NCI-H446 (cell line): ENCODE results near the gene ICA1.
"Not testable (repeated sequence)": the region's sequence is repeated elsewhere in the genome, so short reads cannot be mapped to it uniquely, and the experiment has no call there.

Experiments
- DNase-seq, 2 experiments: peaks; one replicate each; lab custom pipeline; 2025; lab: John Stamatoyannopoulos, UW

Gene ICA1

DNA sequence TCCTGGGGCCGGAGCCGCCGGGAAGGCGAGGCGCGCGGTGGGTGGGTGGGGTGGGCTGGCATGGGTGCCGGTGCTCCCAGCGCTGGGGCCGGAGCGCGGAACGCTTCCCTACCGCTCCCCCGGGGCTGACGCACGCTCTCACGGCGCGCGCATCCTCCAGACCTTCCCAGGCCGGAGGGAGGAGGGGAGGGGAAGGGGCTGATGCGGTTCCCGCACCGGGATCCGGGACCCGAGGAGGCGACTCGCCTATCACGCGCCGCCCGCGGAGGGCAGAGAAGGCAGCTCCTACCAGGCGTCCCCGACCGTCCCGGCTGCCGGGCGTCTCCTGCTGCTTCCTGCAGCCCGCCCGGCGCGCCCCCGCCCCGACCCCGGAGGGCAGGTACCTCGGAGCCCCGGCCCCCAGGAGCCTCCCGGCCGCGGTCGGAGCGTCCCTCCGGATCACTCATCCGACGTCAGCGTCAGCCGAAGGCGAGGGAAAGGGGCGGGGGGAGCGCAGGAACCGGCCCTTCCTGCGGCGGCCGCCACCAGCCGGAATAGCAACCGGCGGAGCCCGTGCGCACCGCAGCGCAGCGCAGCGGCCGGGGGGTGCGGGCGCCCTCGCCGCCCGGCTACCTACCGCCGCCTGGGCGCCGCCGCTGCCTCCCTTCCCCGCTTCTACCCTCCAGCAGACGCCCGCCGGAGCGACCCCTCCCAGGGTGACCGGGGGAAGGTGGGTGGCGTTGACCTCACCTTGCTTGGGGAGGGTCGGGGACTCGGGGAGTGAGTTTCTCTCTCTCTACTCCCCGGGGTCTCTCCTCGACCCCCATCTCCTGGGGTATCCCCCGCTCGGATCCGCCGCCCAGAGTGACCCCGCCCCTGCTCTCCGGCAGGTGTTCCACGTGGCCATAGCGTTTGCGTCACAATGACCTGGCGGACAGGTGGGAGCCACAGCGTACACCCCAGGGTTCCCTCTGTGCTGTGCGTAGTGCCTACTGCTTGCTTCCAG, at the start of gene ICA1:
TSS of gene ICA1 (minus strand) at position 457 of the 985 bp plus-strand sequence. CDS start 26,241 bp downstream, outside the sequence.
- peak in 1 of 2 experiments; percentile 57 for DNase-seq

DNA sequence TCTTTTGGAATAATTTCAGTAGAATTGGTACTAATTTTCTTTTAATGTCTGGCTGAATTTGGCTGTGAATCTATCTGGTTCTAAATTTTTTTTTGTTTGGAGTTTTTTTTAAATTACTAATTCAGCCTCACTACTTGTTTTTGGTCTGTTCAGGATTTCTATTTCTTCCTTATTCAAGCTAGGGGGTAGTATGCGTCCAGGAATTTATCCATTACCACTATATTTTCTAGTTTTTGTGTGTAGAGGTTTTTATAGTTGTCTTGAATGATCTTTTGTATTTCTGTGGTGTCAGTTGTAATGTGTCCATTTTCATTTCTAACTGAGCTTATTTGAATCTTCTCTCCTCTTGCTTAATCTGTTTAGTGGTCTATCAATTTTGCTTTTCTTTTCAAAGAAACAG, 48.9 kb upstream of the ICA1 start:
- DNase-seq, result no peak

DNA sequence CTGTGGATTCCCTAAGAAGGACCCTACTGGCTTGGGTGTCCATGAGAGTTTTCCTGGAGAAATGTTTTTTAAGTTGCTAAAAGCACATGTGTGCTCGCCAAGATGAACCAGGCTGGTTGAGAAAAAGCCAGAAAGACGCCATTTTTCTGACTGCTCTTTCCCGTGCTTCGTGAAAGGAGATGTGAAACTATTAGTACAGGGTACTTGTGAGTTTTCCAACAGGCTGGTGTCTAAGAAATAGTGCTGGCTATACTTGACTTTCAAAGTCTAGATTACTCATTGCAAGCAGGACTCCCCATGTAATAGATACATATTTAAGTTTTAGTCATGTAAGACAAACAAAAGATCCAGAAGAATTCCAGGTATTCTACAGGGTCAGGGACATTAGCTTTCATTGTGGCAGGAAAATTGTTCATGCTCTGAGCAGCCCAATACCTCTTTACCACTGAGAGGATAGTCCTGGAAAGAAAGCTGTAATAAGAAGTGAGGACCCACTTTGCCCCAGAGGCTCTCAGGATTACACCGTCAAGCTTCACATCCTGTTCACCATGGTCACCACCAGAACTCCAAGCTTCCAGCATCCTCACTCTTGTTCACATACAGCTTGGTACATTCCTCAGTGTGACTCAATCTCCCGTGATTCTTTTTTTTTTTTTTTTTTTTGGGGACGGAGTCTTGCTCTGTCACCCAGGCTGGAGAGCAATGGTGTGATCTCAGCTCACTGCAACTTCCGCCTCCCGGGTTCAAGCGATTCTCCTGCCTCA, 43.8 kb upstream of the ICA1 start:
- no peak for DNase-seq

DNA sequence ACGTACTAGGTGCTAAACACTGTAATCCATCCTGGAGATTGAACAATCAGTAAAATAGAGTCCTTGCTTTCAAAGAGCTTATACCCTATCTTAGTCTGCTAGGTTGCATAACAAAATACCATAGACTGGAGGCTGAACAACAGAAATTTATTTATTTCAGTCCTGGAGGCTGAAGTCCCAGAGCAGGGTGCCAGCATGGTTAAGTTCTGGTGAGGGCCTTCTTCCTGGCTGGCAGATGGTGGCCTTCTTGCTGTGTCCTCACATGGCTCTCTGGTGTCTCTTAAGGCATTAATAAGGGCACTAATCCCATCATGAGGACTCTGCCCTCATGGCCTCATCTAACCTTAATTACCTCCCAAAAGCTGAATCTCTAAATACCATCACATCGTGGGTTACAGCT, 43.1 kb upstream of the ICA1 start:
- DNase-seq, result no peak

DNA sequence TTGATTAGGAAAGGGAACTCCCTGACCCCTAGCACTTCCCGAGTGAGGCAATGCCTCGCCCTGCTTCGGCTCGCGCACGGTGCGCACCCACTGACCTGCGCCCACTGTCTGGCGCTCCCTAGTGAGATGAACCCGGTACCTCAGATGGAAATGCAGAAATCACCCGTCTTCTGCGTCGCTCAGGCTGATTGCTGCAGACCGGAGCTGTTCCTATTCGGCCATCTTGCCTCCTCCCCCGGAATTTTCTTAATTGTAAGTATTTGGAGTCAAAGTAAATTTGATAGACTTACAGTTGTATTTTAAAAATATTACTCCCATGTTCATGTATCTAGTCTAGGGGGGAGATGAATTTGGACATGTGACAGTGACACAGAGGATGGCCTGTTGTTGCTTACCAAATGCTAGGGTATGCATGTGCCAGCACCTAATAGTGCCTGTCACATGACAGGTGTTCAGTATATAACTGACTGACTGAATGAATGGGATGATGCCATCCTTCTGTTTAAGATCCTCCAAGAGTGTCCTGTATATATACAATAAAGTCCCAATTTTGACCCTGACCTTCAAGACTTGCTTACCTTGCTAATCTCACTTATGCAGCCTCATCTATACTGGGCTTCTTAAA, 42.0 kb upstream of the ICA1 start:
- no peak for DNase-seq

DNA sequence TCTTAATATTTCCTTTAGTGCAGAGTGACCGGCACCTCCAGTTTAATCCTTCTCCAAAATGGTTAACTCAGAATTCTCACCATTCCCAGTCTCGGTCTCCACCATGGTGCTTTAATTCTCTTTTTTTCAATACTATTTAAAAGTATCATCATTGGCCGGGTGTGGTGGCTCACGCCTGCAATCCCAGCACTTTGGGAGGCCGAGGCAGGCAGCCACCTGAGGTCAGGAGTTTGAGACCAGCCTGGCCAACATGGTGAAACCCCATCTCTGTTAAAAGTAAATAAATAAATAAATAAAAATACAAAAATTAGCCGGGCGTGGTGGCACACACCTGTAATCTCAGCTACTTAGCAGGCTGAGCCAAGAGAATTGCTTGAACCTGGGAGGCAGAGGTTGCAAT, 35.1 kb upstream of the ICA1 start:
- DNase-seq, result not testable (repeated sequence)

DNA sequence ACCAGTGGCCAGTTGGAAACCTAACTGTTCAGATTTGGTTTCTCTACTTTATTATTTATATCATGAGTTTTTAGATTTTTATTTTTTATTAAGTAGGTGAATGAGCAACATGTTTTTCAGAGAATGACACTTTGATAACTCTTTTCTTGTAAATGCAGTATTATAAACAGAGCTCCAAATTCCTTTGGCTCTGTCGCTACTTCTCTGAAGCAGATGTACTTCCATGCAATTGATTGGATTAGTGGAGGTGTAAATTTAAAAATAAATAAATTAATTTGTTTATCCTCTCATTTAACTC, 34.3 kb upstream of the ICA1 start:
- DNase-seq, result no peak

DNA sequence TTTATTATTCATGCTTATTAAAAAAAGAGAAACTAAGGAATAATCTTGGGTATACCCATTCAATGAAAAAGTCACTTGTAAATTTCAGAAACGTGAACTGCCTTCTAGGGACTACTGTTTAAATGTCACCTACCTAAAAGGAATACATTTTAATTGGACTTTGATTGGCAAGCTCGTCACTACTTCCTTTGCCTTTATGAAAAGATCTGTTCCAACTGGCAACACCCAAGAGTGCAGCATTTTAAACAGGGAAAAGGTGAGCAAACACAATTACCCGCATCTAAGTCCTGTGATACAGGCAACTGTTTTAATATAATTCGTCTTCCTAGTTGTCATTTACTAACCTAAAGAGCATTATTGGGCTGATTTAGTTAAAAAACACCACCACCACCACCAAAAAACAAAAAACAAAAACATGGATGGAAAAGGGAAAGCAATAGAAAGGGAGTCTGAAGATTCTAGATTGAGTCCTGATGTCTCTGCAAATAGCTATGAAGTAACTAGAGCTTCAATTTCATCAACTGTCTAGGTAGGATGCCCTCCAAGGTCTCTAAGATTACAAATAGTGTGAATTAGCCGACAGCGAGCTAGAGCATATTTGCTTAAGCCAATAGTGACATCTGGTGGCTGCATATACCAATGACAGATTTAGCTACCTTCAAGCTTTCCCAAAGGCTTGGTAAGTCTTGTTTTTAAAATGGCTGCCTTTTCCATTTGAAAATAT, 33.8 kb upstream of the ICA1 start:
- peak; percentile 88 to 95 for DNase-seq

DNA sequence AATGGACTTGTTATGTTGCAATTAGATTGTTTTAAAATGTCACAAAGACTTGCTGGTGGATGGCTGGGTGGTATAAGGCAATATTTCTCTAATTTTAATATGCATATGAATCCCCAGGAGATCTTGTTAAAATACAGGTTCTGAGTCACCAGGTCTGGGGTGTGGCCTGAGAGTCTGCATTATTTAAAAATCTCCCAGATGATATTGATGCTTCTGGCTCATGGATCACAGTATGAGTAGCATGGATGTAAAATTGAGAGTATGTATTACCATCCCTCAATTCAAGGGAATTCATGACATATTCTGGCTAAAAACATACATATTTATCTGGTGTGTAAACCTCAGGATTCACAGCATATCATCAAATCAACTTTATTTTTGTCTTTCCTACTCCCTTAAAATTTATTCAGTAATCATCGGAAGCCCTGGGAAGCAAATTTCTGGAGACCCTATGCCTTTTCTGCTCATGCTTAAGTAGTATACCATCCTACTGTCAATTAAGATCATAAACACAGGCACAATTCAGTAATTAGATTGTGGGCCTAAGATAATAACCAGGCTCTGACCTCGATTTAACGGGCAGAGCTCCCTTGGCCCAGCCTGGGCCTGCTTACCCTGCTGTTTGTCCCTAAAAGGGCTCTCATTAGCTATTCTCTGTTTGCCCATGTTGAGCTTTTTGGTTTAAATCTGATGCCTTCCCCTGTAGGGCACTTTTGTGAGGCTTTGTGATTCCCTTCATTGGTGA, 29.6 kb upstream of the ICA1 start:
- DNase-seq, result no peak

DNA sequence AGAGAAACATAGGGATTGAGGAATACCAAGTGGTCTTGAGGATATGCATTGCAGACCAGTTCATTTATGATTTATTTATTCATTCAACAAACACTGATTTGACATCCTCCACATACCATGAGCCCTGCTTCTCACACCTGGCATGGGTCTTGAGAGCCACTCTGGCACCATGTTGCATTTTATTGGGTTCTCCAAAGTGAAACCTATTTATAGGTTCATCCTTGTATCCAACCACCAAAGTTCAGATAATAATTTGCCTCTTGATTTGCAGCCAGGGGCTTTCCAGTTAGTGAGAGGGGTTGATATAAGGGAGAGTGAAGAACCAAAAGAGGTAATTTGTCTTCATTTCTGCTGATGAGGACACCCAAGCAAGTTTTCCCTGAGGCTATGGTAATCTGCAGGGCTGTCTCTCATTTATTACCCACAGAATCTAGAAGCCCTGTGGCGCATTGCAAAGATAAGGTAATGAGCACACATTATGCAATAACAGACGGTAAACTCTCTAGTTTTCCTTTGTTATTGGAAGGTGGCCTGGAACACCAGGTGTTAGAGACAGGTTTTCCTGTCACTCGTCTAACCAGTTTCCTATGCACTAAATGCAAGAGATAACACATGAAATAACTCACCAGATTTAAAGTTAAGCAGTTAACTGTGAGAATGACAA, 28.8 kb upstream of the ICA1 start:
- DNase-seq, result no peak

DNA sequence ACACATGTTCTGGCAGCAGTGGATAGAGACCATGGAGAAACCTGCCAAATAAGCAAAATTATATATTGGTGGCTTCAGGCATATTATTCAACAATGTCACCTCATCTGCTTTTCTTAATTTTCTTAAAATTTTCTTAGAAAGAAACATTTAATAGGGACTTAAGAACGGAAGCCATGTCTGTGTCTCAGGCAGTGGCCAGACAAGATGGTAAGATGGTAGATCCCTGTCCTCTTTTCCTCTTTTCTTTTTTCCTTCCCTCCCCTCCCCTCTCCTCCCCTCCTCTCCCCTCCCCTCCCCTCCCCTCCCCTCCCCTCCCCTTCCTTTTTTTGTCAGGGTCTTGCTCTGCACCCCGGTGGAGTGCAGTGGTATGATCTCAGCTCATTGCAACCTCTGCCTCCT, 24.2 kb upstream of the ICA1 start:
- no peak for DNase-seq

DNA sequence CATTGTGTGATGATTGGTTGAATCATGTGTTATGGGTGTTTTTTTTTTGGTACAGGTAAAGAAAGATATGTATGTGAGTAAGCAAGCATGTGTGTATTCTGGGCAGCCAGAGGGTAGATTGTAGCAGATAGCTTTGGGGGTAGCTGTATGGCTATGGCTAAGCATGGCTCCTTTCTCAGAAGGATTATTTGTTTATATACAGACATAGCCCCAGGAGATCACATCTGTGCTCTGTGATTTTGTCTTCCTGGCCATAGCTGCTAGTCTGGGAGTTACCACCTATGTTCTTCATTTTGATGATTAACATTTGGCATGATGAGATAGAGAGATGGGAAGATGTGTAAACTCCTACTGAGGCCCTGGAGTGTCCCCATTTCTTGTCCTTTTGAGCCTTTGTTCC, 23.2 kb upstream of the ICA1 start:
- no peak for DNase-seq

DNA sequence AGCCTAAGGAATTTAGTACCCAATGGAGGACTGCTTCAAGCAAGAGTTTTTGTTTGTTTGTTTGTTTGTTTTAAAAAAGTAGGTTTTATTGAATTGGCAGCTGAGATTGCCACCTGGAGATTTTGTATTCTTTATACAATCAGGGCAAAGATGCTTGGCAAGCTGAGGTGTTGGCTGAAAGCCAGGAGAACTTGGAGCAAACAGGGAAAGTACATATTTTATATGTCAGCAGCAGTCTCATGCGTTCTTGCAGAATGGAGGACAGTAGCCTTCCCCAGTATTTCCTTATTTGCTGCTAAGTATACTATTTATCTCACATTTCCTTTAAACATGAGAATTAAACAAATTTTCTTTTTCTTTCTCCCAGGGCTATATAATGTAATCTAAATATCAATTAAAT, 22.6 kb upstream of the ICA1 start:
- peak in 1 of 2 experiments; percentile 67 for DNase-seq

DNA sequence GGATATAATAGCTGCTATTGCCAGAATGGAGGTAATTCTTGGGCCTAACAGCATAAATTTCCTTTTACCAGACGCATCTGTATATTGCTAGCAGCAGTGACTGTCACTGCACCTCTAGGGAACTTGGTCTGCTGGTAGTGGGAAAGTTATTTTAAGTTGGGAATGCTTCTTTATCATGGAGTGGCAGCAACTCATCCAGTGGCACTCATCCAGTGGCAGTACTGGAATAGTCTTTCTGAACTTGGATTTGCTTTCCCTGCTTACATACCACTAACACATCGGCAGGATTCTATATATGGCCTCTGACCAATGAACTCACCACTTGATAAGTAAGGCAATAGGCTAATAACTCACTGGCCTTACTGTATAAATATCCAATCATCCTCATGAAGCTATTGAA, 22.0 kb upstream of the ICA1 start:
- DNase-seq, result no peak

DNA sequence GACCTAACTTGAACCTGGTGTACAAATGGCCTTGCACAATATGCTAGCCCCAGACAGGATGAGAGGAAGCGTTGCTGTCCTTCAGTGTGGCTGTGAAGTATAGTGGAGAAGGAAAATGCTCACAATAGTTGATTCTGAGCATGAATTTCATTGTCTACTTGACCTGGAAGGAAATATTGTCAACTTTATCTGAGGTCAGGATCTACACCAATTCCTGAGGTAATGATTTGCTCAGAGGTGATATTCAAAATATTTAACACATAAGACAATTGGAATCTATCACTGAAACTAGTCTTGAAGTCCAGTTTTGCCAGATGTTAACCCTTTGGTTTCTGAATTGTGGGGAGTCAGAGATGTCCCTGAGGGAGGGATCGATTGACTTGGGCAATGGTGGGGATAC, 20.9 kb upstream of the ICA1 start:
- DNase-seq, result no peak

DNA sequence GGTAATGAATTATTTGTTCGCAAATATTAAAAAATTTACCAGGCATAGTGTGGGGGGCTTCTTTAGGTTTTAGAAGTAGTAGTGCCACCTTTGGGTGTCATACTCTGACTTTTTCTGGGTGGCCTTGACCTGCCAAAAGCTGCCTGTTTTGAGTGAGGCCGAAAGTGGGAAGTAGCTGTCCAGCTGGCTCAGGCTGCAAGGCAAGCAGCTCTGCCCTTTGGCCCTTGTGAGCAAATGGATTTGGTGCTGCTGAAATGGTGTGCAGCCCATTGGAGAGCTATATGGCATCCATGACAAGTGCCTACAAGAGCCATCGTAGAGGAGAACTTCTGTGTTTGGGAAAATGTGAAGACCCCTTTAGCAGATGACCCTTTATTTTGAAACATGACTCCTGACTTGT, 20.2 kb upstream of the ICA1 start:
- DNase-seq, result no peak

DNA sequence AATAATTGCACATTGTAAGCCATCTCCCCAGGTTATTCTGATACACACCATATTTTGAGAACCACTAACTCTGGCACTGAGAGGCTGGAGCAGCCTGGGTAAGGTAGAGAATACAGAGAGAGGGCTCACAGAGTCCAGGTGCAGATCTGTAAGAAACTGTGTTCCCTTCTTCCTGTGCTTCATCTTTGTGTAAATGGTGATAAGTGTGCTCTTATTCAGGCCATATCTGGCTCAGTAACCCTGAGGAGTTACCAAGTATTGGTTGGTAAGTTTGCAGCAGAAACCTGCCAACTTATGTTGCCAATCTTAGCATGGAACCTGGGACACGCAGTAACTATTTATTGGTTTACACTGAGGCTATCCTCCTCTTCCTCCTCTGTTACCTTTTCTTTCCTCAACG, 16.2 kb upstream of the ICA1 start:
- no peak for DNase-seq

DNA sequence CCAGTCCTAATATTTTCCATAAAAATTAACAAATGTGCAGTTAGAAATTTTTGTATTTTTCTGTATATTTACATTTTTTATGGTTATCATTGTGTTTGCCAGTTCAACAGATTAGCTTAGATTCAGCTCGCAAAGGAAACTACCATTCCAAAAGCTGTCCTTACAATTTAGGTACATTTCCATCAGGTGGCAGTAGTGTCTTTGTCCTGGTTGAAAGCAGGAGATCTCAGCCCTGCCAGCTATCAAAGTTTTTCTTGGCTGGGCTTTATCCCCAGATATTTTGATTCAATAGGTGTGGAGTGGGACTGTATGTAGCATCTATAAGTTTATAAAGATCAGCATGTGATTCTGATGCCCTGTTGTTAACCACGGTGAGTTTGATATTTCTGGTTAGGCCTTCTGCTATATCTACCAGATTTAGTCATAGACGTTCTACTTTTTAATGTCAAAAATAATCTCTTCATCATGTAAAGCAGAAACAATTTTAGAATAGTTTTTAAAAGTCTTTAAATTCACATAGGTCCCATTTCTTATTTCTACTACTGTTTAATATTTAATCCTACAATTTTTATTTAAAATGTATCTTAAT, 15.5 kb upstream of the ICA1 start:
- DNase-seq, result peak in 1 of 2 experiments; percentile 10

DNA sequence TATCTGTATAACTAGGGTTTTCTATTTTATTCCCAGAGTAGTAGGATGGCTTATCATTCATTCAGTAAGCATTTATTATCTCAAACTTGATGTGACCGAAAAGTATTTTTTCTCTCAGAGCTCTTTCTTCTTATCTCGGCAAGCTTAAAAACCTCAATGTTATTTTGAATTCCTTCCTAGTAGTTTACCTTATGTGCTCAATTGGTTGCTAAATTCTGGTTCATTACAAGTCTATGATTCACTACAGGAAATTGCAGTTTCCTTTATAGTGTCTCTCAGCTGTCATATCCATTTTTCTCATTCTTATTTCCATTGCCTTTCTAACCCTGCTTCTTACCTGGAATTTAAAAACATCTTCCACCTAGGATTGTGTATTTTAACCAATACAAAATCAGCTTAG, 12.6 kb upstream of the ICA1 start:
- no peak for DNase-seq

DNA sequence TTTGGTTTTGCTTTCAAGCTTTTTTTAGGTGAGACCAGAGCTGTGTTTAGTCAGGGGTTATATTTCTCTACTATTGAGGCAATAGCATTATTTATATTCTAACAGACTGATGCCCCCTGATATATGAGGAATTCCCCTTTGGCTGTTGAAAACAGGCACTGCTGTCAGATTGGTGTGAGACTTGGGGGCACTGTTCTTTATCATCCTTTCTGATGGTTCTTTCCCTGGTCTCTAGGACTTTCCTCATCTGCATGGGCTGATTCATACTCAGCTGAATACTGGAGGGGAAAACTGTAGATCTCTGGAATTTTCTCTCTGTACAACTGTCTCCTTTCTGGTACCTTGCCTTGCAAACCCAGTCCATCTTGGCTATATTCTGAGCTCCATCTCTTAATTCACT, 10.0 kb upstream of the ICA1 start:
- no peak for DNase-seq

DNA sequence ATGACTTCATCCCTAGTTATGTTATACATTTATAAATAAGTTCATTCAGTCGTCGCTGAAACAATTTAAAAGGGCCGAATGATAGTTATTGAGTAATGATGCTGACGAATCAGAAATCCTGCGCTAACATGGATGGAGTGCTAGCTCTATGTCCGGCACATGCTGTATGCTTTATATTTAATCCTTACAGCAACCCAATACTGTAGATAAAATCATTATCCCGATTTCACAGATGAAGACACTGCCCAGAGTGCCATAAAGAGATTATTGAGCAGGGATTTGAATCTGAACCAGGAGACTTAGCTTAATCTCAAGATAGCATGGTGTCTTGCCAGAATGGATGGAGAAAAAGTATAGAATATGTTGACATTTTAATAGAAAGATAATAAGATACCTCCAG, 1.1 kb upstream of the ICA1 start:
- DNase-seq, result no peak
